Right kidney (tissue), 1 donor: Measurements from ENCODE around the gene TTC31.
"Not testable (repeated sequence)": the region's sequence is repeated elsewhere in the genome, so short reads cannot be mapped to it uniquely, and the experiment has no call there.

Experiments used
- DNase-seq: peaks from one replicate; pipeline ENCODE4 v3.0.0-alpha.2; 2016

Gene TTC31

DNA sequence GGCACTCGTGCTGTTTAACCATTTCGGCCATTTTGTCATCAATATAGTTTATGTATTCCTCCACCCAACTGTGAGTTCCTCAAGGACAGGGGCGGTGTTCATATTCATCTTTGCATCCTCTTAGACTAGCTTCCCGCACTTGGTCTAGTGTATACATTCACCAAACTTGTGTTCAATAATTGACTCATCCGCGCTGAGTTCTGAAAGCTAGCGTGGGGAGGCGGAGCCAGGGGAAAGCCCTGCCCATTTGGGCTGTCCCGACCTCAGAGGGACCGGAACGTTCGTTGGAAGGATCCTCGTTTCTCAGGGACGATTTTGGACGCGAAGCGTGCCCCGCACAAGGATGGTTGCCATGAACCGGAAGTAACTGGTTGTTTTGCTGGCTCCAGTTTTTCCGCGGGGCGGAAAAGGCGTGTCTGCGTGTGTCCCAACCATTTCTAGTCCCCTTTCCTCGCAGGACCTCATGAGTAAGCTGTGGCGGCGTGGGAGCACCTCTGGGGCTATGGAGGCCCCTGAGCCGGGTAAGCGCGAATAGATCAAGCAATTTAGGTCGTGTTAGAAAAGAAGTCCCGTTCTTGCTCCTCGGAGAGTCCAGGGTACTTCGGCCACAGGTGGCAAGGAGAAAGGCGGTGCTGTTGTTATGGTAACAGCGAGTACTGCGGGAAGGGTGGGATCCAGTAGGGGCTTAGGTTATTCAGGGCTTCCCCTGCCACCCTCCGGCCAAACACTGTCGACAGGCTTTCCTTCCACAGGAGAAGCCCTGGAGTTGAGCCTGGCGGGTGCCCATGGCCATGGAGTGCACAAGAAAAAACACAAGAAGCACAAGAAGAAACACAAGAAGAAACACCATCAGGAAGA, 28.0 kb upstream of the TTC31 start, which contains the start of gene INO80B:
INO80B (plus strand) TSS at position 434 of the 858 bp plus-strand sequence; CDS start at position 464, 30 bp downstream.
- peak; percentile 95 for DNase-seq

- peak; percentile 71 for DNase-seq
Measured at GRCh38 chr2:74457129-74457548, 25.7 kb upstream of the TTC31 start.

- DNase-seq: peak; percentile 95
Measured at GRCh38 chr2:74457549-74458131, 25.2 kb upstream of the TTC31 start.

- peak; percentile 70 for DNase-seq
Measured at GRCh38 chr2:74458132-74458937, 24.5 kb upstream of the TTC31 start, which contains the start of gene WBP1. Gene WBP1 (plus strand): TSS chr2:74458438. CDS start chr2:74458603, 165 bp downstream.

- DNase-seq: no peak
Measured at GRCh38 chr2:74458938-74459363, 23.9 kb upstream of the TTC31 start.

DNA sequence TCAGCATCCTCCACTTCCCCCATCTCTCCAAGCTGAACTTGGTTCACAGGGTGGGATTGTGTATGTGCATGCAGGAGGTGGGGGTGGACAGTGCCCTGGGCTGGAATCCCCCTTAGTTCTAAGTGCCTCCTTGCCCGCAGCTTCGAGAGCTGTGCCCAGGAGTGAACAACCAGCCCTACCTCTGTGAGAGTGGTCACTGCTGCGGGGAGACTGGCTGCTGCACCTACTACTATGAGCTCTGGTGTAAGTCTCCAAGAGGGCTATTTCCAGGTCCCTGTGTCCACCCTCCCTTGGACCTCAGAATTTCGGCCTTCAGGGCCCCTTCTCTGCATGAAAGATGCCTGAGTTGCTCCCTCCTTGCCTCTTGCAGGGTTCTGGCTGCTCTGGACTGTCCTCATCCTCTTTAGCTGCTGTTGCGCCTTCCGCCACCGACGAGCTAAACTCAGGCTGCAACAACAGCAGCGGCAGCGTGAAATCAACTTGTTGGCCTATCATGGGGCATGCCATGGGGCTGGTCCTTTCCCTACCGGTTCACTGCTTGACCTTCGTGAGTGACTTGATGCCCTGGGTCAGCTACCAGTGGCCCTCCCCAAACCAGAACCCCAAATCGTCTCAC, 23.3 kb upstream of the TTC31 start:
- DNase-seq: not testable (repeated sequence)

DNA sequence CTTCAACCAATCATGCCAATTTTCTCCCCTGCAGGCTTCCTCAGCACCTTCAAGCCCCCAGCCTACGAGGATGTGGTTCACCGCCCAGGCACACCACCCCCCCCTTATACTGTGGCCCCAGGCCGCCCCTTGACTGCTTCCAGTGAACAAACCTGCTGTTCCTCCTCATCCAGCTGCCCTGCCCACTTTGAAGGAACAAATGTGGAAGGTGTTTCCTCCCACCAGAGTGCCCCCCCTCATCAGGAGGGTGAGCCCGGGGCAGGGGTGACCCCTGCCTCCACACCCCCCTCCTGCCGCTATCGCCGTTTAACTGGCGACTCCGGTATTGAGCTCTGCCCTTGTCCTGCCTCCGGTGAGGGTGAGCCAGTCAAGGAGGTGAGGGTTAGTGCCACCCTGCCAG, 22.7 kb upstream of the TTC31 start:
- not testable (repeated sequence) for DNase-seq

DNA sequence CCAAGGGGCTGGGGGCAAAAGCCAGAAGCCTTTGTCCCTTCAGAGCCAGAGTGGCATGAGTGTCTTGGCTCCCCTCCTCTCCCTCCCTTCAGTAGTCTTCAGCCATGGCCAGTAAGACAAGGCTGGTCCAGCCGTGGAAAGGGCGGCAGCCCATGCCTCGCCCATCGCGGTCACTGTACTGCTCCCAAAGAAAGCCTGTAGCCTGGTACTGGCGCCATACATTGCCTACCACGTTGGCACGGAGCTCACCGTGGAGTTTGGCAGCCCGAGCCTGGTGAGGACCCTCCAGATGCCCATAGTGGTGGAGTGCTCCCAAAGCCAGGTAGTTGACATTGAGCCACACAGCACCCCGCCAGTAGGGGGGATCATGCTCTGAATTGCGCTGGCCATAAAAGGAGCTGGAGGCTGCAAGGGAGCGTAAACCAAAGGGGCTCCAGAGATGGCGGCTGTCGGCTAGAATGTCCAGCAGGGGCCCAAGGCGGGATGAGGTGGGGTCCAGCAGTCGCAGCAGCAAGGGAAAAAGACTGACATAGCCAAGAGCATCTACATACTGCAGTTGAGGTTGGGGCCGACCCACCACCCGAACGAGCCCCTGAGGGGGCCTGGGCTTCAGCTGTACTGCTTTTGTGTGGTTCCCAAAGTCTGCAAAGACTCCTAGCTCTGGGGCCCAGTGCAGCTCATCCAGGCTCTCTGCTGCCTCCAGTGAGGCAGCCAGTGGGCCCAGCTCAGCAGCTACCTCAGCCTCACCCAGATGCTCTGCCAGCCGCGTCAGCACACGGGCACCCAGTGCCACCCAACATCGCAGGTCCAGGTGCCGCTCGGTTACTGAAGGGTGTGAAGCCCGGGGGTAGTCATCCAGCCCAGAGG, 21.5 kb upstream of the TTC31 start:
- DNase-seq: no peak

- no peak for DNase-seq
Measured at GRCh38 chr2:74462054-74462785, 20.7 kb upstream of the TTC31 start.

GRCh38 chr2:74462786-74463105, 20.1 kb upstream of the TTC31 start:
- DNase-seq: no peak

DNA sequence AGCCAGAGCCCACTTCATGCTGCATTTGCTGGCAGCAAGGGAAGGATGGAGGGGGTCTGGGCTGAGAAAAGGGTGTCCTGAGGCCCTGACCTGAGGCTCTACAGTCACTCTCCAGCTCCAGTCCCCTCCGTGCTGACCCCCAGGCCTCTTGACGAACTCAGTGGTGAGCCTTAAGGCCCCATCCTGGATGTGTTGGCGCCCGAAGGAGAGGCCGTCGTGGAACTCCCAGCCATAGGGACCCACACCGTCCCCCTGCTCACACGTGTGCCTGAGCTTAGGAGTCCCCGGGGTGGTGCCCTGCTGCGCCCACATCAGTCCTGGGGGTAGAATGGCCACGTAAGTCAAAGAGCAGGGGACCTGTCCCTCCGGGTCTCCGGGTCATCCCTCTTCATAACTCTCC, 18.5 kb upstream of the TTC31 start:
- no peak for DNase-seq

GRCh38 chr2:74470742-74471141, 12.1 kb upstream of the TTC31 start:
- not testable (repeated sequence) for DNase-seq

GRCh38 chr2:74471332-74472065, 11.4 kb upstream of the TTC31 start:
- no peak for DNase-seq

GRCh38 chr2:74472086-74472944, 10.6 kb upstream of the TTC31 start, which contains the start of gene MRPL53:
Gene MRPL53 (minus strand): TSS chr2:74472680. CDS start chr2:74472660, 20 bp downstream.
- peak; percentile 95 for DNase-seq

DNA sequence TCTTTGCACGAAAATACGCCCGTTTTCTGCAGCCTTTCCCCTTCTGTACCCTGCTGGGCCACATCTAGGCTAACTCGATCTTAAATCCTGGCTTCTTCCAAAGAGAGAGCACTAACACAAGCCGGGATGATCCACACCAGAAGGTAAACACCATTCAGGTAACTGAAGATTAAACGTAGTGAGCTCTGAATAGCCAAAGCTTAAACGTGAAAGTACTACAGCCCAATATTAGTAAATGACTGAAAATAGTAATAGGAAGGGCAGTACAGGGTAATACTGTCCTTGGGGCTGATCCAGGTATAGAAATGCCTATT, 10.0 kb upstream of the TTC31 start:
- DNase-seq: no peak

DNA sequence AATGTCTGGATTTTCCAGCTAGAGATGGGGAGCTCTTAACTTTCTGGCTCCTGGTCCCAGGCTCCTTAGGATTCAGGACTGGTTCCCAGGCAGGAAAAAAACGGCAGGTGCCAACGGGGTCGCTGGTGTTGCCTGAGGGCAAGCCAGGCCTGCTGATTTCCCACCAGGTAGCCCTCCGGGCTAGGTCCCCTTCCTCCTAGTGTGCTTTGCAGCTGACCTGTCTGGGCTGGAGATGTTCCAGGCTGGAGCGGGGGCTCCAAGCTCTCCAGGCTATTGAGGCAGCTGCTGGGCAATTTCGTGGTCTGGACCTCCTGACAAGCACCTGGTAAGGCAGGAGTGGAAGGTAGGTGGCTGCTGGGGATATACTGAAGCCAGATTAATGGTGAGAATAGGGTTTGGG, 8.4 kb upstream of the TTC31 start:
- no peak for DNase-seq

GRCh38 chr2:74474899-74475298, 8.0 kb upstream of the TTC31 start:
- DNase-seq: no peak

- no peak for DNase-seq
Measured at GRCh38 chr2:74481431-74481830, 1.4 kb upstream of the TTC31 start.
